Stomach (tissue), 9 donors: ENCODE results near the gene KCNIP3. TPM values are rescaled to one million over a fixed set of nuclear protein-coding genes. Genes with fewer than 3 reads are reported as not detected.

ENCODE experiments used
- DNase-seq, 2 donors: peaks; one replicate each; pipeline versions ENCODE4 v3.0.0 to v3.0.0-alpha.2; 2013 to 2019
- H3K27ac ChIP-seq, 5 donors: fragments of 200-600 bp in 4 of 5; sonication (generic) in 4 of 5; one replicate each; pipeline ENCODE4 v1.5.1; 2013 to 2019; ENCODE audit warnings: mild to moderate bottlenecking in 1 of 5, moderate library complexity in 1 of 5
- H3K27me3 ChIP-seq, 3 donors: fragments of 200-600 bp; sonication (generic); one replicate each; pipeline ENCODE4 v1.5.1; 2017 to 2019; ENCODE audit warnings: mixed run types in 1 of 3
- H3K36me3 ChIP-seq, 4 donors: fragments of 200-600 bp; sonication (generic); 1 replicate in 3 of 4; 2 replicates in 1 of 4; pipeline ENCODE4 v1.5.1; 2016 to 2019
- H3K4me1 ChIP-seq, 4 donors: fragments of 200-600 bp; sonication (generic); one replicate each; pipeline ENCODE4 v1.5.1; 2016 to 2019
- H3K4me3 ChIP-seq, 4 donors: fragments of 200-600 bp; sonication (generic) in 3 of 4; one replicate each; pipeline ENCODE4 v1.5.1; 2016 to 2019; ENCODE audit warnings: mild to moderate bottlenecking in 1 of 4
- H3K9me3 ChIP-seq, 4 donors: fragments of 200-600 bp; sonication (generic); one replicate each; pipeline ENCODE4 v1.5.1; 2016 to 2019
- EP300 ChIP-seq: sonication (generic); formaldehyde crosslinking; IDR thresholded peaks from one replicate; pipeline ENCODE4 v1.6.1; 2017; ENCODE audit warnings: antibody characterized with exemption
- POLR2A ChIP-seq, 4 donors: fragments of 450-650 bp; IDR thresholded peaks; one replicate each; pipeline ENCODE4 v1.6.1; 2016; ENCODE audit warnings: antibody characterized with exemption in 4 of 4, control low read depth in 2 of 4, mild to moderate bottlenecking in 1 of 4, moderate library complexity in 1 of 4
- POLR2AphosphoS5 ChIP-seq, 3 donors: sonication (generic); formaldehyde crosslinking; IDR thresholded peaks; one replicate each; pipeline ENCODE4 v1.6.1; 2016; ENCODE audit warnings: antibody characterized with exemption in 3 of 3
- WGBS, 5 donors: extraction: QIAGEN DNeasy Blood & Tissue Kit in 3 of 5; methylation state at CpG; one replicate each; pipeline versions ENCODE4 v1.1.5 to v1.1.7; 2013 to 2018; 5-methylcytosine and 5-hydroxymethylcytosine counted together
- intact Hi-C: fragments of 100-400 bp; cut with DNase I; formaldehyde crosslinking; loops from one replicate; pipeline ENCODE4 v1.15.1; 2023; ENCODE audit warnings: low total_unique reads
- polyA plus RNA-seq, 3 donors: library from polyadenylated mRNA; stranded (reverse); fragments of 200-250 nt; gene quantifications; one replicate each; pipeline ENCODE4 v1.2.3, GENCODE V29; 2013
- total RNA-seq, 5 donors: library from RNA; depleted of rRNA; stranded (reverse); fragments of >200 nt; gene quantifications; one replicate each; pipeline versions ENCODE4 v1.1.0 to v1.2.3, GENCODE V29; 2014 to 2016
- TF ChIP-seq, protein P1 (sequence below), 7 experiments: fragments of 450-650 bp in 4 of 7; fragments of 200-600 bp in 3 of 7; sonication (generic) in 3 of 7; IDR thresholded peaks; one replicate each; pipeline ENCODE4 v1.5.1; 2016 to 2019; ENCODE audit warnings: antibody characterized with exemption in 7 of 7, control low read depth in 2 of 7, mild to moderate bottlenecking in 1 of 7
- donor health status: healthy with polysubstance abuse.
- donor health status: Bipolar disorder and iron deficiency.
- donor health status: healthy.

The KCNIP3 gene
- total and polyA plus RNA-seq, 8 donors: 1.3 to 4.4 (median 2.7) TPM; not detected in 2

DNA sequence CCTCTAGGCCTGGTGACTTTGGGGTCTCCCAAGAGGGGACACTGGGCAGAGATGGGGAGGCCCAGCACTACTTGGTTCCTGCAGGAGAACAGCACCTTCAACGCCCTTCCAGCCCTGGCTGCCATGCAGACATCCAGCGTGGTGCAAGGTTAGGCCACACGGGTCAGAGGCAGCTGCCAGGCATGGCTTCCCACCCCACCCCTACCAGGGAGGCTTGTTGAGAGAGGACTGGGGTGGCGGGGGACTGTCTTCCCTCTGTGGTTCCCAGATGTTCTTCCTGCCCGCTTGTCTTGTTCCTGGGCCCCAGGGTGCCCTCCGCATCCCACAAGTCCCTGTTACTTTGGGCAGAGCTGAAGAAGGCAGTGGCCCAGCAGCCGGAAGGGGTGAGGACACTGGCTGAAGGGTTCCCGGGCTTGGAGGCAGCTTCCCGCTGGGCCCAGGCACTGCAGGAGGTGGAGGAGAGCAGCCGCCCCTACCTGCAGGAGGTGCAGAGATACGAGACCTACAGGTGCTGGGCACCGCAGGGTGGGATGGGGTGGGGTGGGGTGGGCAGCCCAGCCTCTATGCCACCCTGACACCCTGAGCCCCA lies 18.4 kb upstream of the KCNIP3 start:
- H3K4me1 ChIP-seq: peaks cover 17 to 35% (median 30%) of the 10 kb centered on the region in 4 donors
- H3K27me3 ChIP-seq: no peaks in the 10 kb centered on the region
- H3K36me3 ChIP-seq: peaks cover 6 to 44% (median 34%) of the 10 kb centered on the region in 4 donors
- intact Hi-C loops: no loop called here
- H3K9me3 ChIP-seq: no peaks in the 10 kb centered on the region
- no peak overlapping the region for H3K4me3 ChIP-seq
- 92 to 98% (median 96%) methylated on average over 9 to 12 of the region's 12 CpGs for WGBS, 5 donors
- no peak for DNase-seq
- H3K27ac ChIP-seq: no peak overlapping the region
- TF ChIP-seq POLR2A (IDR thresholded peaks at IDR 0.05): no peak
- TF ChIP-seq, protein P1, sequence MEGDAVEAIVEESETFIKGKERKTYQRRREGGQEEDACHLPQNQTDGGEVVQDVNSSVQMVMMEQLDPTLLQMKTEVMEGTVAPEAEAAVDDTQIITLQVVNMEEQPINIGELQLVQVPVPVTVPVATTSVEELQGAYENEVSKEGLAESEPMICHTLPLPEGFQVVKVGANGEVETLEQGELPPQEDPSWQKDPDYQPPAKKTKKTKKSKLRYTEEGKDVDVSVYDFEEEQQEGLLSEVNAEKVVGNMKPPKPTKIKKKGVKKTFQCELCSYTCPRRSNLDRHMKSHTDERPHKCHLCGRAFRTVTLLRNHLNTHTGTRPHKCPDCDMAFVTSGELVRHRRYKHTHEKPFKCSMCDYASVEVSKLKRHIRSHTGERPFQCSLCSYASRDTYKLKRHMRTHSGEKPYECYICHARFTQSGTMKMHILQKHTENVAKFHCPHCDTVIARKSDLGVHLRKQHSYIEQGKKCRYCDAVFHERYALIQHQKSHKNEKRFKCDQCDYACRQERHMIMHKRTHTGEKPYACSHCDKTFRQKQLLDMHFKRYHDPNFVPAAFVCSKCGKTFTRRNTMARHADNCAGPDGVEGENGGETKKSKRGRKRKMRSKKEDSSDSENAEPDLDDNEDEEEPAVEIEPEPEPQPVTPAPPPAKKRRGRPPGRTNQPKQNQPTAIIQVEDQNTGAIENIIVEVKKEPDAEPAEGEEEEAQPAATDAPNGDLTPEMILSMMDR (IDR thresholded peaks at IDR 0.05): no peak
- TF ChIP-seq POLR2AphosphoS5 (IDR thresholded peaks at IDR 0.05): no peak
- TF ChIP-seq EP300: no peak

DNA sequence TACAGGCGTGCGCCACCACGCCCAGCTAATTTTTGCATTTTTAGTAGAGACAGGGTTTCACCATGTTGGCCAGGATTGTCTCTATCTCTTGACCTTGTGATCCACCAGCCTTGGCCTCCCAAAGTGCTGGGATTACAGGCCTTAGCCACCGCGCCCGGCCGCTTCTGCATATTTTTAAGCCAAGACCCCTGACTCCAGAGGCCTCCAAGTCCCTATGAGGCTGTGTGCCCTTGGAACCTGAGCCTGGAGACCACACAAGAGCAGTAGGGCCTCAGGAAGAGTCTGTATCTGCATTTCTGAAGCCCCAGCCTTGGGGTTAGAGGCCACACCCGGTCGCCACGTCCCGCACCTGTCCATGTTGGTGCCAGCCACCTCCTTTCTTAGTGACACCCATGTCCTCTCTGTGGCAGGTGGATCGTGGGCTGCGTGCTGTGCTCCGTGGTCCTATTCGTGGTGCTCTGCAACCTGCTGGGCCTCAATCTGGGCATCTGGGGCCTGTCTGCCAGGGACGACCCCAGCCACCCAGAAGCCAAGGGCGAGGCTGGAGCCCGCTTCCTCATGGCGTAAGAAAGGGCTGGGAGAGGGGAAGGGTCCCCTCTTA lies 17.6 kb upstream of the KCNIP3 start:
- H3K9me3 ChIP-seq: no peaks in the 10 kb centered on the region
- DNase-seq: no peak
- no peak overlapping the region for H3K27ac ChIP-seq
- H3K36me3 ChIP-seq: peaks cover 6 to 47% (median 39%) of the 10 kb centered on the region in 4 donors
- H3K27me3 ChIP-seq: no peaks in the 10 kb centered on the region
- intact Hi-C loops: no loop called here
- H3K4me3 ChIP-seq: no peak overlapping the region
- peaks cover 13 to 27% (median 26%) of the 10 kb centered on the region in 4 donors for H3K4me1 ChIP-seq
- 91 to 96% (median 95%) methylated on average over 14 to 19 of the region's 19 CpGs for WGBS, 5 donors
- TF ChIP-seq, protein P1 (IDR thresholded peaks at IDR 0.05): no peak
- TF ChIP-seq POLR2A (IDR thresholded peaks at IDR 0.05) (no peak), POLR2AphosphoS5 (IDR thresholded peaks at IDR 0.05) (no peak), EP300 (no peak)

DNA sequence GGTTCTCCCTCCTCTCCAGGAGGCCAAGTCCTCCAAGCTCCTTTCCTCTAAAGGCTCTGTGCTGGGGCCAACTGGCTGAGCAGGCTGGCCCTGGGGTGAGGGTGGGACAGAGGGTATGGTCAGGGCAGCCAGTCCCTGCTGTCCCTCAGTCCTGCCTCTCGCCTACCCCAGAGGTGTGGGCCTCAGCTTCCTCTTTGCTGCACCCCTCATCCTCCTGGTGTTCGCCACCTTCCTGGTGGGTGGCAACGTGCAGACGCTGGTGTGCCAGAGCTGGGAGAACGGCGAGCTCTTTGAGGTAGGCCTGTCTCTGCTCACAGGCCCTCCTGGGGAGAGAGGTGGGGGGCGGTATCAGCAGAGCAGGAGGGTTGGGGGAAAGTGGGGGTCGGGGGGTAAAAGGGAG lies 16.1 kb upstream of the KCNIP3 start:
- H3K36me3 ChIP-seq: peaks cover 6 to 59% (median 47%) of the 10 kb centered on the region in 4 donors
- H3K4me3 ChIP-seq: no peak overlapping the region
- intact Hi-C loops: no loop called here
- 90 to 94% (median 91%) methylated on average over 6 to 8 of the region's 8 CpGs for WGBS, 5 donors
- no peak for DNase-seq
- H3K27me3 ChIP-seq: no peaks in the 10 kb centered on the region
- H3K27ac ChIP-seq: no peak overlapping the region
- TF ChIP-seq POLR2AphosphoS5 (IDR thresholded peaks at IDR 0.05) (no peak), EP300 (no peak), POLR2A (IDR thresholded peaks at IDR 0.05) (no peak)
- TF ChIP-seq, protein P1 (IDR thresholded peaks at IDR 0.05): no peak
- no peaks in the 10 kb centered on the region for H3K9me3 ChIP-seq
- H3K4me1 ChIP-seq: peaks cover 10 to 21% (median 19%) of the 10 kb centered on the region in 4 donors

DNA sequence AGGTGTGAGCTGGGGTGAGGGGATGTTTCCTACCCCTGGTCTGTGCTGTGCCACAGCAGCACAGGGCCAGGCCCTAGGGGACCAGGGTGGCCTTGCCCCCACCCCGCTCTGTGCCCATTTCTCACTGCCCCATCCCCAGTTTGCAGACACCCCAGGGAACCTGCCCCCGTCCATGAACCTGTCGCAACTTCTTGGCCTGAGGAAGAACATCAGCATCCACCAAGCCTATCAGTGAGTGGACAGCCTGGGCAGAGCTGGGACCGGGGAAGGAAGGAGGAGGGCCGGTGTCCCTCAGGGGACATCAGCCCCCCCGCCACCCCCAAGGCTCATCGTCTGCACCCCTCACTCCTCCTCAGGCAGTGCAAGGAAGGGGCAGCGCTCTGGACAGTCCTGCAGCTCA lies 15.4 kb upstream of the KCNIP3 start:
- intact Hi-C loops: no loop called here
- no peak overlapping the region for H3K27ac ChIP-seq
- no peaks in the 10 kb centered on the region for H3K9me3 ChIP-seq
- H3K36me3 ChIP-seq: peaks cover 6 to 63% (median 52%) of the 10 kb centered on the region in 4 donors
- H3K4me1 ChIP-seq: peaks cover 6 to 14% (median 12%) of the 10 kb centered on the region in 4 donors
- DNase-seq: no peak
- no peaks in the 10 kb centered on the region for H3K27me3 ChIP-seq
- no peak overlapping the region for H3K4me3 ChIP-seq
- 87 to 97% (median 95%) methylated on average over 8 of the region's 8 CpGs for WGBS, 5 donors
- TF ChIP-seq, protein P1 (IDR thresholded peaks at IDR 0.05): no peak
- TF ChIP-seq POLR2A (IDR thresholded peaks at IDR 0.05): no peak
- TF ChIP-seq POLR2AphosphoS5 (IDR thresholded peaks at IDR 0.05): no peak
